A549 (cell line): ENCODE data around the gene ZFPM1.

Experiments used
- BHLHE40 ChIP-seq: IDR thresholded peaks from 2 replicates; pipeline ENCODE4 v1.6.1; 2012; ENCODE audit warnings: low read depth, low read length, inconsistent platforms
- CTCF ChIP-seq: fragments of >200 bp; sonication (Bioruptor Twin); formaldehyde crosslinking; IDR thresholded peaks from 3 replicates; pipeline ENCODE4 v1.5.1; 2016
- FOSL2 ChIP-seq, 2 experiments: fragments of 450-650 bp in 1 of 2; fragments of >200 bp in 1 of 2; sonication (Bioruptor Twin) in 1 of 2; formaldehyde crosslinking; IDR thresholded peaks; 2 replicates each; pipeline versions ENCODE4 v1.5.0 to v1.6.1; 2016 to 2020; ENCODE audit warnings: mild to moderate bottlenecking in 1 of 2, moderate library complexity in 1 of 2
- HDAC2 ChIP-seq: fragments of 200-600 bp; sonication (generic); IDR thresholded peaks from 2 replicates; pipeline ENCODE4 v1.6.1; 2016
- NR3C1 ChIP-seq: fragments of >200 bp; sonication (Bioruptor Twin); formaldehyde crosslinking; IDR thresholded peaks from 3 replicates; pipeline ENCODE4 v1.6.1; 2017
- PBX3 ChIP-seq: IDR thresholded peaks from 2 replicates; pipeline ENCODE4 v1.6.1; 2012
- RNF2 ChIP-seq: fragments of 200-600 bp; sonication (generic); IDR thresholded peaks from 2 replicates; pipeline ENCODE4 v1.6.1; 2016; ENCODE audit warnings: low read depth, mild to moderate bottlenecking, antibody characterized with exemption, moderate library complexity, borderline replicate concordance
- ZFP36 ChIP-seq: fragments of 450-650 bp; IDR thresholded peaks from 2 replicates; pipeline ENCODE4 v1.6.1; 2014; ENCODE audit warnings: borderline replicate concordance; ENCODE audit not compliant: partially characterized antibody
- ZSCAN20 ChIP-seq: fragments of 250-450 bp; sonication (Bioruptor Pico); IDR thresholded peaks from 2 replicates; pipeline ENCODE4 v1.8.0; 2022; ENCODE audit warnings: mild to moderate bottlenecking, moderate library complexity
- TF ChIP-seq, protein P1 (sequence below): fragments of 150-350 bp; IDR thresholded peaks from 2 replicates; pipeline ENCODE4 v1.6.1; 2014; ENCODE audit warnings: low read depth, mild to moderate bottlenecking, low read length
- TF ChIP-seq, protein P2 (sequence below): fragments of 200-600 bp; sonication (generic); IDR thresholded peaks from 2 replicates; pipeline ENCODE4 v1.6.1; 2016; ENCODE audit warnings: antibody characterized with exemption, mild to moderate bottlenecking, moderate library complexity

GRCh38 chr16:88433632-88434352 lies 19.3 kb upstream of the ZFPM1 start:
- TF ChIP-seq BHLHE40, result no peak
- TF ChIP-seq CTCF, result no peak
- TF ChIP-seq PBX3, result no peak
- no peak for TF ChIP-seq FOSL2 (IDR thresholded peaks at IDR 0.05)
- no peak for TF ChIP-seq FOSL2 (CRISPR knock-in tag; IDR thresholded peaks at IDR 0.05)
- no peak for TF ChIP-seq NR3C1
- no peak for TF ChIP-seq HDAC2
- TF ChIP-seq, protein P1, sequence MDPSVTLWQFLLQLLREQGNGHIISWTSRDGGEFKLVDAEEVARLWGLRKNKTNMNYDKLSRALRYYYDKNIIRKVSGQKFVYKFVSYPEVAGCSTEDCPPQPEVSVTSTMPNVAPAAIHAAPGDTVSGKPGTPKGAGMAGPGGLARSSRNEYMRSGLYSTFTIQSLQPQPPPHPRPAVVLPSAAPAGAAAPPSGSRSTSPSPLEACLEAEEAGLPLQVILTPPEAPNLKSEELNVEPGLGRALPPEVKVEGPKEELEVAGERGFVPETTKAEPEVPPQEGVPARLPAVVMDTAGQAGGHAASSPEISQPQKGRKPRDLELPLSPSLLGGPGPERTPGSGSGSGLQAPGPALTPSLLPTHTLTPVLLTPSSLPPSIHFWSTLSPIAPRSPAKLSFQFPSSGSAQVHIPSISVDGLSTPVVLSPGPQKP, result no peak
- TF ChIP-seq ZFP36, result no peak
- TF ChIP-seq, protein P2, sequence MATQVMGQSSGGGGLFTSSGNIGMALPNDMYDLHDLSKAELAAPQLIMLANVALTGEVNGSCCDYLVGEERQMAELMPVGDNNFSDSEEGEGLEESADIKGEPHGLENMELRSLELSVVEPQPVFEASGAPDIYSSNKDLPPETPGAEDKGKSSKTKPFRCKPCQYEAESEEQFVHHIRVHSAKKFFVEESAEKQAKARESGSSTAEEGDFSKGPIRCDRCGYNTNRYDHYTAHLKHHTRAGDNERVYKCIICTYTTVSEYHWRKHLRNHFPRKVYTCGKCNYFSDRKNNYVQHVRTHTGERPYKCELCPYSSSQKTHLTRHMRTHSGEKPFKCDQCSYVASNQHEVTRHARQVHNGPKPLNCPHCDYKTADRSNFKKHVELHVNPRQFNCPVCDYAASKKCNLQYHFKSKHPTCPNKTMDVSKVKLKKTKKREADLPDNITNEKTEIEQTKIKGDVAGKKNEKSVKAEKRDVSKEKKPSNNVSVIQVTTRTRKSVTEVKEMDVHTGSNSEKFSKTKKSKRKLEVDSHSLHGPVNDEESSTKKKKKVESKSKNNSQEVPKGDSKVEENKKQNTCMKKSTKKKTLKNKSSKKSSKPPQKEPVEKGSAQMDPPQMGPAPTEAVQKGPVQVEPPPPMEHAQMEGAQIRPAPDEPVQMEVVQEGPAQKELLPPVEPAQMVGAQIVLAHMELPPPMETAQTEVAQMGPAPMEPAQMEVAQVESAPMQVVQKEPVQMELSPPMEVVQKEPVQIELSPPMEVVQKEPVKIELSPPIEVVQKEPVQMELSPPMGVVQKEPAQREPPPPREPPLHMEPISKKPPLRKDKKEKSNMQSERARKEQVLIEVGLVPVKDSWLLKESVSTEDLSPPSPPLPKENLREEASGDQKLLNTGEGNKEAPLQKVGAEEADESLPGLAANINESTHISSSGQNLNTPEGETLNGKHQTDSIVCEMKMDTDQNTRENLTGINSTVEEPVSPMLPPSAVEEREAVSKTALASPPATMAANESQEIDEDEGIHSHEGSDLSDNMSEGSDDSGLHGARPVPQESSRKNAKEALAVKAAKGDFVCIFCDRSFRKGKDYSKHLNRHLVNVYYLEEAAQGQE, result no peak
- TF ChIP-seq RNF2, result no peak
- no peak for TF ChIP-seq ZSCAN20 (CRISPR knock-in tag)
